Activated naive CD8-positive, alpha-beta T cell treated with anti-CD3 and anti-CD28 coated beads, Interleukin-2, amount 10 ng/mL, durations not matched to agents 7 days and 5 days (primary cell): ENCODE data around the gene WBP11. TPM values are rescaled to one million over a fixed set of nuclear protein-coding genes. Genes with fewer than 3 reads are reported as not detected.
"Not testable (repeated sequence)": the region's sequence is repeated elsewhere in the genome, so short reads cannot be mapped to it uniquely, and the experiment has no call there.

ENCODE experiments used
- ATAC-seq: fragments of 150-1000 bp; cut with Tn5 transposase; one replicate; pipeline ENCODE4 v1.10.0; 2021; ENCODE audit warnings: low read depth, moderate library complexity
- POLR2A ChIA-PET: fragments of 350-600 bp; sonication (Branson Sonifier 250); formaldehyde crosslinking; loops from one replicate; lab custom pipeline; 2021; ENCODE audit warnings: antibody characterized with exemption; lab: Charles Lee
- DNase-seq: peaks from one replicate; pipeline ENCODE4 v3.0.0; 2021
- H3K27ac Mint-ChIP-seq: one replicate; pipeline ENCODE4 v1.8.0; 2022; ENCODE audit warnings: mild to moderate bottlenecking, mixed read lengths
- H3K27me3 Mint-ChIP-seq: one replicate; pipeline ENCODE4 v1.8.0; 2022; ENCODE audit warnings: mild to moderate bottlenecking, moderate library complexity, mixed read lengths
- H3K36me3 Mint-ChIP-seq: one replicate; pipeline ENCODE4 v1.8.0; 2021; ENCODE audit warnings: mild to moderate bottlenecking, mixed read lengths
- H3K4me1 Mint-ChIP-seq: one replicate; pipeline ENCODE4 v1.8.0; 2021; ENCODE audit warnings: mixed read lengths
- H3K4me3 Mint-ChIP-seq: one replicate; pipeline ENCODE4 v1.8.0; 2022; ENCODE audit warnings: mild to moderate bottlenecking, moderate library complexity, mixed read lengths
- H3K9me3 Mint-ChIP-seq: one replicate; pipeline ENCODE4 v1.8.0; 2021; ENCODE audit warnings: mixed read lengths
- total RNA-seq, 2 experiments: library from RNA; stranded (reverse); gene quantifications; one replicate each; pipeline ENCODE4 v1.2.3, GENCODE V29; 2021

The WBP11 gene
- total RNA-seq, 2 experiments from 2014 or later = 90.9 to 98.0 TPM

GRCh38 chr12:14766020-14766419 is 37.3 kb downstream of the WBP11 start:
- not testable (repeated sequence) for H3K4me3 Mint-ChIP-seq, H3K27ac Mint-ChIP-seq, ATAC-seq, H3K27me3 Mint-ChIP-seq, DNase-seq, H3K9me3 Mint-ChIP-seq
- H3K4me1 Mint-ChIP-seq = peaks cover 25% of the 10 kb centered on the region
- peaks cover 59% of the 10 kb centered on the region for H3K36me3 Mint-ChIP-seq
- POLR2A ChIA-PET = interaction anchor here (1.1 kb wide), 1 partner anchor 188 kb away, joined by 3 read pairs; no protein-coding TSS in a partner anchor

GRCh38 chr12:14765398-14765797 is 37.9 kb downstream of the WBP11 start:
- no peaks in the 10 kb centered on the region for H3K27me3 Mint-ChIP-seq
- peaks cover 22% of the 10 kb centered on the region for H3K4me1 Mint-ChIP-seq
- peaks cover 63% of the 10 kb centered on the region for H3K36me3 Mint-ChIP-seq
- H3K9me3 Mint-ChIP-seq = peaks cover 3% of the 10 kb centered on the region
- ATAC-seq (no peak), DNase-seq (no peak)
- no peak overlapping the region for H3K4me3 Mint-ChIP-seq
- no peak overlapping the region for H3K27ac Mint-ChIP-seq
- POLR2A ChIA-PET = interaction anchor here (1.1 kb wide), 1 partner anchor 188 kb away, joined by 3 read pairs; no protein-coding TSS in a partner anchor

DNA sequence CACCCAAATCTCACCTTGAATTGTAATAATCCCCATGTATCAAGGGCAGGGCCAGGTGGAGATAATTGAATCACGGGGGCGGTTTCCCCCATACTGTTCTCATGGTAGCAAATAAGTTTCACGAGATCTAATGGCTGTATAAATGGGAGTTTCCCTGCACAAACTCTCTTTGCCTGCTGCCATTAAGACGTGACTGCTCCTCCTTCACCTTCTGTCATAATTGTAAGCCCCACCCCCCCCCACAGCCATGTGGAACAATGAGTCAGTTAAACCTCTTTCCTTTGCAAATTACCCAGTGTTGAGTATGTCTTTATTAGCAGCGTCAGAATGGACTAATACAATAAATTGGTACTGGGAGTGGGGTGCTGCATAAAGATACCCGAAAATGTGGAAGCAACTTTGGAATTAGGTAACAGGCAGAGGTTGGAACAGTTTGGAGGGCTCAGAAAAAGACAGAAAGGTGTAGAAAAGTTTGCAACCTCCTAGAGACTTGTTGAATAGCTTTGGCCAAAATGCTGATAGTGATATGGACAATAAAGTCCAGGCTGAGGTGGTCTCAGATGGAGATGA is 43.5 kb downstream of the WBP11 start:
- H3K4me1 Mint-ChIP-seq, H3K4me3 Mint-ChIP-seq, H3K27ac Mint-ChIP-seq, POLR2A ChIA-PET, H3K27me3 Mint-ChIP-seq, ATAC-seq, DNase-seq, H3K9me3 Mint-ChIP-seq: not testable (repeated sequence)
- peaks cover 32% of the 10 kb centered on the region for H3K36me3 Mint-ChIP-seq

GRCh38 chr12:14756334-14757143 is 46.7 kb downstream of the WBP11 start:
- H3K27me3 Mint-ChIP-seq = no peaks in the 10 kb centered on the region
- POLR2A ChIA-PET = no interaction called here
- no peak for ATAC-seq

GRCh38 chr12:14751986-14752385 is 51.3 kb downstream of the WBP11 start:
- H3K27me3 Mint-ChIP-seq = no peaks in the 10 kb centered on the region
- POLR2A ChIA-PET = no interaction called here
- H3K36me3 Mint-ChIP-seq = peaks cover 3% of the 10 kb centered on the region
- no peaks in the 10 kb centered on the region for H3K4me1 Mint-ChIP-seq
- no peak for DNase-seq
- H3K27ac Mint-ChIP-seq = no peak overlapping the region
- H3K9me3 Mint-ChIP-seq = peaks cover 2% of the 10 kb centered on the region
- H3K4me3 Mint-ChIP-seq = no peak overlapping the region
- ATAC-seq = no peak

More at GRCh38 chr12:14756334-14757143, 46.7 kb downstream of the WBP11 start:
- Mint-ChIP-seq H3K4me1 (peaks cover 2% of the 10 kb centered on the region), H3K4me3 (no peak overlapping the region), H3K36me3 (peaks cover 18% of the 10 kb centered on the region), H3K9me3 (peaks cover 9% of the 10 kb centered on the region), H3K27ac (no peak overlapping the region)
- DNase-seq = no peak

DNA sequence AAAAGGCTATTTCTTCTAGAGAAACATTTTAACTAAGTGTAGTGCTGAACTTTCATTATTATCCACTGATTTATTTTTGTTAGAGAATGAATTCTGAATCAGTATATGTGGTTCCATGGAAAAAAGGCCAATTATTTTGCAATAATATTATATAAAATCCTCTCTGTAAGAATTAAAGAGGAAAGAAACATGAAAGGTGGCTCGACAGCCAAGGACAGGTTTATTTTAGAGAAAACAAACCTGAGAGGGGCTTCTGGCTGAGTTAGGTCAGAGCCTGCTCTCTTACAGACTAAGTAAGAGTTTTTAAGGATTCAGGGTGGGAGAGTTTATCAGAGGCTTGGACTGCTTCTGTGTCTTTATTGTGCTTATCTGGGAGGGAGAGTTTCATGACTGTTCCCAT is 60.2 kb downstream of the WBP11 start:
- Mint-ChIP-seq H3K4me3 (no peak overlapping the region), H3K9me3 (peaks cover 12% of the 10 kb centered on the region), H3K27ac (no peak overlapping the region), H3K27me3 (no peaks in the 10 kb centered on the region), H3K4me1 (no peaks in the 10 kb centered on the region), H3K36me3 (peaks cover 19% of the 10 kb centered on the region)
- DNase-seq (no peak), ATAC-seq (no peak)
- POLR2A ChIA-PET = no interaction called here

GRCh38 chr12:14741942-14742341 is 61.3 kb downstream of the WBP11 start:
- POLR2A ChIA-PET = no interaction called here
- Mint-ChIP-seq H3K9me3 (peaks cover 10% of the 10 kb centered on the region), H3K27ac (no peak overlapping the region), H3K4me3 (no peak overlapping the region), H3K36me3 (peaks cover 15% of the 10 kb centered on the region), H3K27me3 (no peaks in the 10 kb centered on the region), H3K4me1 (no peaks in the 10 kb centered on the region)
- DNase-seq = no peak
- no peak for ATAC-seq

DNA sequence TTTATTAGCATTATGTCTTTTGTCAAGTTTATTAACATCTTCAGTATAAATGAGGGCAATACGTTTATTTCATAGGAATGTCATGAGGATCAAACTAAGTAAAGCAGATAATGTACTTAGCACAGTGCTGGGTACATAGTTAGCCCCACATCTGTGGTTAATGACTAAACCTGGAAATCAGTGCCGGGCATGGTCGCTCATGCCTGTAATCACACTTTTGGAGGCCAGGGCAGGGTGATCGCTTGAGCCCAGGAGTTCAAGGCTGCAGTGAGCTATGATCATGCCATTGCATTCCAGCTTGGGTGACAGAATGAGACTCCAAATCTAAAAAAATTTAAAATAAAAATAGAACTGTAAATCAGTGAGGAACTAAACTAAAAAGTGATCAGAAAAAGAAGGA is 62.1 kb downstream of the WBP11 start:
- DNase-seq (no peak), ATAC-seq (no peak)
- H3K4me3 Mint-ChIP-seq = no peak overlapping the region
- H3K27ac Mint-ChIP-seq = no peak overlapping the region
- POLR2A ChIA-PET = no interaction called here
- no peaks in the 10 kb centered on the region for H3K27me3 Mint-ChIP-seq
- peaks cover 8% of the 10 kb centered on the region for H3K9me3 Mint-ChIP-seq
- H3K4me1 Mint-ChIP-seq = no peaks in the 10 kb centered on the region
- H3K36me3 Mint-ChIP-seq = peaks cover 12% of the 10 kb centered on the region

- ATAC-seq, POLR2A ChIA-PET: not testable (repeated sequence)
These were observed 66.8 kb downstream of the WBP11 start for GRCh38 chr12:14736441-14736840.

More at GRCh38 chr12:14736441-14736840, 66.8 kb downstream of the WBP11 start:
- DNase-seq, H3K4me1 Mint-ChIP-seq, H3K27ac Mint-ChIP-seq, H3K9me3 Mint-ChIP-seq, H3K36me3 Mint-ChIP-seq, H3K4me3 Mint-ChIP-seq: not testable (repeated sequence)
- H3K27me3 Mint-ChIP-seq = peaks cover 11% of the 10 kb centered on the region

Other genes starting within 250 kb of the WBP11 start
- gene PLBD1, start 235.6 kb downstream of the WBP11 start, total RNA-seq = 1 to 10 TPM in 1 of 2 experiments, not detected in 1; 1.1 TPM
- not detected for gene GUCY2C, start 106.9 kb downstream of the WBP11 start, total RNA-seq
- 1 to 10 TPM; 1.3 to 1.6 TPM for gene C12orf60, start 192 bp upstream of the WBP11 start, total RNA-seq
- not detected for gene SMCO3, start 10.7 kb upstream of the WBP11 start, total RNA-seq
- not detected for gene ART4, start 40.0 kb upstream of the WBP11 start, total RNA-seq
- under 1 TPM; 0.44 to 0.60 TPM for gene MGP, start 82.4 kb upstream of the WBP11 start, total RNA-seq
- 10 to 100 TPM; 10.1 to 11.8 TPM for gene ERP27, start 135.1 kb upstream of the WBP11 start, total RNA-seq
- 1,000 to 10,000 TPM; 1,212 to 1,244 TPM for gene ARHGDIB, start 158.1 kb upstream of the WBP11 start, total RNA-seq
- not detected for gene PDE6H, start 169.6 kb upstream of the WBP11 start, total RNA-seq